Upper lobe of right lung (tissue), 1 donor: ENCODE data around the gene ESRRB. TPM values are rescaled to one million over a fixed set of nuclear protein-coding genes. Genes with fewer than 3 reads are reported as not detected.
"Not testable (repeated sequence)": the region's sequence is repeated elsewhere in the genome, so short reads cannot be mapped to it uniquely, and the experiment has no call there.

Experiments
- ATAC-seq: fragments of 200-7000 bp; cut with Tn5 transposase; one replicate; pipeline ENCODE4 v1.9.1; 2020; ENCODE audit warnings: mild to moderate bottlenecking, moderate library complexity
- DNase-seq: peaks from one replicate; pipeline ENCODE4 v3.0.0-alpha.2; 2020
- H3K27ac ChIP-seq: fragments of 200-600 bp; one replicate; pipeline ENCODE4 v1.8.0; 2022
- H3K27me3 ChIP-seq: fragments of 200-600 bp; one replicate; pipeline ENCODE4 v1.8.0; 2022; ENCODE audit warnings: mild to moderate bottlenecking
- H3K36me3 ChIP-seq: fragments of 200-600 bp; one replicate; pipeline ENCODE4 v1.8.0; 2022
- H3K4me1 ChIP-seq: fragments of 200-600 bp; one replicate; pipeline ENCODE4 v1.8.0; 2022
- H3K4me3 ChIP-seq: fragments of 200-600 bp; one replicate; pipeline ENCODE4 v1.8.0; 2022; ENCODE audit warnings: mild to moderate bottlenecking
- H3K9me3 ChIP-seq: fragments of 200-600 bp; one replicate; pipeline ENCODE4 v1.8.0; 2022
- CTCF ChIP-seq: fragments of 200-600 bp; IDR thresholded peaks from one replicate; pipeline ENCODE4 v1.8.0; 2022; ENCODE audit warnings: antibody characterized with exemption
- intact Hi-C: fragments of 100-400 bp; cut with DNase I; formaldehyde crosslinking; loops from one replicate; pipeline ENCODE4 v1.11.0; 2022
- total RNA-seq: library from RNA; stranded (reverse); fragmentation: NEBNext Ultra II Directional; extraction: Animal tissue kit (Norgen Biotek cat#: 25700); gene quantifications from one replicate; pipeline ENCODE4 v1.2.1, GENCODE V29; 2021
- donor health status: DM: no; HTN: yes; CAD: no; lungs with severe emphysema.

ESRRB gene
- total RNA-seq, 1 donor from 2014 or later = not detected

- H3K4me3 ChIP-seq = no peak overlapping the region
- no peak for ATAC-seq
- no peaks in the 10 kb centered on the region for H3K4me1 ChIP-seq
- H3K27ac ChIP-seq = no peak overlapping the region
- intact Hi-C loops = no loop called here
- H3K27me3 ChIP-seq = no peaks in the 10 kb centered on the region
- no peak for TF ChIP-seq CTCF
- no peaks in the 10 kb centered on the region for H3K36me3 ChIP-seq
- no peaks in the 10 kb centered on the region for H3K9me3 ChIP-seq
- no peak for DNase-seq
Measured at GRCh38 chr14:76518366-76518765, 142.4 kb downstream of the ESRRB start.

GRCh38 chr14:76525106-76525821 is 149.3 kb downstream of the ESRRB start:
- intact Hi-C loops = no loop called here
- H3K27me3 ChIP-seq = no peaks in the 10 kb centered on the region
- TF ChIP-seq CTCF = no peak
- no peak overlapping the region for H3K27ac ChIP-seq
- no peaks in the 10 kb centered on the region for H3K36me3 ChIP-seq
- DNase-seq (no peak), ATAC-seq (no peak)
- H3K4me3 ChIP-seq = no peak overlapping the region
- no peaks in the 10 kb centered on the region for H3K9me3 ChIP-seq
- H3K4me1 ChIP-seq = no peaks in the 10 kb centered on the region

DNA sequence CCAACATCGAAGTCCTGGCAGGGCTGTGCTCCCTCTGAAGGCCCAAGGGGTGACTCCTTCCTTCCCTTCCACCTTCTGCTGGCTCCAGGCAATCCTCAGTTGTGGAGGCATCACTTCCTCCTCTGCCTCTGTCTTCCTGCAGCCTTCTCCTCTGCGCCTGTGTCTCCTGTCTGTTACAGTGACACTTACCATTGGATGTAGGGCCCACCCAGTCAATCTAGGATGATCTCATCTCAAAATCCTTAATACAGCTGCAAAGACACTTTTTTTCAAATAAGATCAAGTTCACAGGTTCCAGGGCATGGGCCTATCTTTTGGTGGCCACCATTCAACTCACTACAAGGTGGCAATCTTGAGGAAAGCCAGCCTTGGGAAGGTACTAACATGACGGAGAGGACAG is 155.1 kb downstream of the ESRRB start:
- Histone ChIP-seq H3K36me3 (no peaks in the 10 kb centered on the region), H3K27me3 (no peaks in the 10 kb centered on the region), H3K4me3 (no peak overlapping the region), H3K4me1 (no peaks in the 10 kb centered on the region), H3K27ac (no peak overlapping the region), H3K9me3 (no peaks in the 10 kb centered on the region)
- no peak for TF ChIP-seq CTCF
- ATAC-seq (no peak), DNase-seq (no peak)
- intact Hi-C loops = no loop called here

GRCh38 chr14:76531821-76532318 is 155.9 kb downstream of the ESRRB start:
- Histone ChIP-seq H3K4me1 (no peaks in the 10 kb centered on the region), H3K9me3 (no peaks in the 10 kb centered on the region), H3K27me3 (no peaks in the 10 kb centered on the region), H3K36me3 (no peaks in the 10 kb centered on the region), H3K27ac (no peak overlapping the region), H3K4me3 (no peak overlapping the region)
- no peak for ATAC-seq
- DNase-seq = no peak
- intact Hi-C loops = no loop called here
- TF ChIP-seq CTCF = no peak

- H3K27me3 ChIP-seq, H3K27ac ChIP-seq, H3K9me3 ChIP-seq, intact Hi-C loops, ATAC-seq, H3K4me1 ChIP-seq, H3K36me3 ChIP-seq, DNase-seq, H3K4me3 ChIP-seq: not testable (repeated sequence)
Measured at GRCh38 chr14:76536636-76537035, 160.7 kb downstream of the ESRRB start.

DNA sequence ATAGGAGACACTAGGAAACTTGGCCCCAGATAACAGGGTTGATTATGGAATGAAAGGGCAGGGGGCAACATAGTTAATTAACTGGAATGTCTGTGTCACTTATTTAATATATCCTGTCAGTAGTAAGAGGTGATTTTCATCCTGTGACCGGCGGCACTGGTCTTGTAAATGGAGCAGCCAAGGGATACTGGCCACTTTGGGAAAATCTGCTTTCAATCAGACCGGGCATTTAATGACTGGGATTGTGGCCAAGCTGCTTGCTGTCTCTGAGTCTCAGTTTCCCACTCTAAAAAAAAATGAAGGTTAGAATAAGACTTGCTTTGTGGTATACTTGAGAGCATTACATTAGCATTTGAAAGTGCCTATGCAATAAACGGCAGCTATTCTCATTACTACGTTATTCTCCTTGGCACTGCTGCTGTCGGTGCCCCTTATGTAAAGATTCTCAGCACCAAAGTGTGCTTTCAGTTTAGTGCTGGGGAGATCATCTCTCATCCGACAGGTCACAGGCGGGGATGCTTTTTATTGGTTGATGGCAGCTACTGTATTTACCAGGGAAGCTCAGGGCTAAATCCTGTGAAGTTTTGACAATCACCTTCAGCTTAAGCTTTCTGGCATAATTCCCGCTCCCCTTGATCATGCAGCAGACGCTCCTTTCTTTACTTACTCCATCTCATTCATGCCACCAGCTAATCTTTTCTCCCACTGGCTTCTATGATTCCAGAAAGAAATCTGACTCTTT is 162.1 kb downstream of the ESRRB start:
- H3K36me3 ChIP-seq = no peaks in the 10 kb centered on the region
- H3K4me1 ChIP-seq = no peaks in the 10 kb centered on the region
- H3K27me3 ChIP-seq = peaks cover 6% of the 10 kb centered on the region
- DNase-seq = no peak
- no peak for ATAC-seq
- TF ChIP-seq CTCF = no peak
- intact Hi-C loops = no loop called here
- H3K4me3 ChIP-seq = no peak overlapping the region
- no peaks in the 10 kb centered on the region for H3K9me3 ChIP-seq
- no peak overlapping the region for H3K27ac ChIP-seq
